NOMO-1 (cell line): Measurements from ENCODE around the gene TEX30.

Source experiments
- DNase-seq, 2 experiments: peaks; one replicate each; lab custom pipeline; 2025; ENCODE audit not compliant: unreplicated experiment in 2 of 2; lab: John Stamatoyannopoulos, UW

Gene TEX30

DNA sequence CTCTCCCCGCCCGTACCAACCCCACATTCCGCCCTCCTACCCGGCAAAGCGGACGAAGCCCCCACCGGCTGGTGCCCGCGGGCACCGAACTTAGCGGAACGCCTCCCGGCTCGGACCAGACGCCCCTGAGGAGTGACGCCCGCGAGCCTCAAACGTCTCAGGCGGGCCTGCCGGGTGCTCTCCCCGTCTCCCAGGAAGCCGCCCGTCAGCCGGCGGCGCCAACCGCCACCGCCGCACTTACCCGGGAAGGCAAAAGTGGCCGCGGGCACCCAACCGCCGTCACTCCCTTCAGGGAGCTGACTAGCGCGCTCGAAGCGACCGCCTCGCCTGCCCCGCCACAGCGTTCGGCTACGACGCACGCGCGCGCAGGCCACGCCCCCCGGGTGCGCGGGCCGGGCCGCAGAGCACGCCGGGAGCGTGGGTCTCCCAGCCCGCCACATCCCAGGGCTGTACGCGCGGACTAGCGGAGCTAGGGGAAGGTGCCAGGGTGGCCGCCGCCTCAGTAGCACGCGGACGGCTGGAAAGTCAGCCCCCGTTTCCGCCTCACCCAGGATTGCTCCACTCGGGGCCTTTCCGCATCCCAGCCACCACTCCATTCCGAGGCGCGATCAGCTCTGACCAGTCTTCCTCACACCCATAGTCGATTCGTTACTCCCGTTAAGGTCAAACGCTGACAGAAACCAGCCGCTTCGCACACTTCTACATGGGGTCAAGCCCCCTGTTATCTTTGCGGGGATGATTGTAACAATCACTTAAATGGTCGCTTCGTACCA, at the start of gene TEX30:
TEX30 (minus strand) TSS at position 346 of the 773 bp plus-strand sequence. CDS start 3,760 bp downstream, outside the sequence.
- DNase-seq: peak; percentile 73 to 85

DNA sequence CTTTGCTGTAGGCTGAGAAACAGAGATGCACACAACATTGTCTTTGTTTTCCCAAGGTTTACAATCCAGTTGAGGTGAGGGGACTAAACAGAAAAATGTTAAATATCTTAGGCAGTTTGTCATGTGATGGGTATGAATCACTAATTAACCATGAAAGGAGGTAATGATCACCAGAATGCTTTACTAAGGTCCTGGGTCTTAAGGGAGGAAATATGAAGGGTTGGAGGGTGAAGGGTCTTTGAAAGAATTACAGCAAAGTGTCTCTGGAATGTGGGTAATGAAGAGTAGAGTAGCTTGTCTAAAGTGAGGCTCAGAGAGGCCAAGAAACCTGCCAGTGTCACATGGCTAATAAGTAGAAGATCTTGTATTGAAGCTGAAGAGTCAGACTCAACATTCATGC, 44.3 kb upstream of the TEX30 start:
- no peak for DNase-seq

DNA sequence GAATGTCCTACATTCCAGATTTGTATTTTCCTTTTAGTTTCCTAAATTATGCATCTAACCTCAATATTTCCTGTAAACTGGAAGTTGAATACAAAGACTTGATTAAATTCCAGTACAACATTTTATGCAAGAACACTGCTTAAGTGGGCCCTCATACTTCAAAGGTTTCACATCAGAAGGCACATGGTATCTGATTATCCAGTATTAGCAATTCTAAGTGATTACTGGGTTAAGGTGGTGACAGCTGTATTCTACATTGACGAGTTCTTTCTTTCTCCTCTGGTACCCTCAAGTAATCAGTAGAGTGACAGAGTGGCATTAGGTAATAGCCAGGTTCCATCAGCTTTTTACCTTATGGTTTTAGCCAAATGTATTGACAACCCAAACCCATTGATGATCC, 43.7 kb upstream of the TEX30 start:
- no peak for DNase-seq

DNA sequence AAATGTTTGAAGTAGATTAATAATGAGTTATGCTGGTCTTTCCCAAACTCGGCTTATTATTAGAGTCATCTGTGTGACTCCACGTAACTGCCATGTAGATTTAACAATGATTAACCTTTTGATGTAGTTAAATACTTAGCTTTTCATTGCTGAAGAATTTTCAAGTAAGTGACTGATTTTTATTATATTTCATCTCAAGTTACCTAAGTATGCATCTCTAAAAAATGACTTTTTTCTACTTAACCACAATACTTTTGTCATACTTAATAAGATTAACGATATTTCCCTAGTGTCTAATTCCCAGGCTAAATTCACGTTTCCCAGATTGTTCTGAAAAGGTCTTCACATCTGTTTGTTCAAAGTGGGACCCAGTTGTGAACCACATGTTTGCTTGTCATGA, 43.1 kb upstream of the TEX30 start:
- no peak for DNase-seq

DNA sequence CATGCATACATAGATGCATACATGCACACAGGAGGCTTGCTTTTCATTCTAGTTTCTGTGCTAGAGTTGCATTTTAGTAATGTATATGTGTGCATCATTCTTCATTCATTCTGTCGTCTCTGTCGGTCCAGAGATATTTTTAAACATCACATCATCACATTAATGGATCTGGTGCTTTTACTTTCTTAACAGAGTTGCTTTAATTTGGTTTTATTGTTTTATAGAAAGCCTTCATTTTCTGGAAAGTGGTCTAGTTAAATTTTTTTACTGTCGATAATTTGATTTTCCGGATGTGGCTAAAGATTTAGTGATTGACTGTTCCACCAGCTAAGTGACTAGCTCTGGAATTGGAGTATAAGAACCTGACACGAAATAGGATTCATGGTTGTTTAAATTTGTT, 42.2 kb upstream of the TEX30 start:
- DNase-seq: no peak

DNA sequence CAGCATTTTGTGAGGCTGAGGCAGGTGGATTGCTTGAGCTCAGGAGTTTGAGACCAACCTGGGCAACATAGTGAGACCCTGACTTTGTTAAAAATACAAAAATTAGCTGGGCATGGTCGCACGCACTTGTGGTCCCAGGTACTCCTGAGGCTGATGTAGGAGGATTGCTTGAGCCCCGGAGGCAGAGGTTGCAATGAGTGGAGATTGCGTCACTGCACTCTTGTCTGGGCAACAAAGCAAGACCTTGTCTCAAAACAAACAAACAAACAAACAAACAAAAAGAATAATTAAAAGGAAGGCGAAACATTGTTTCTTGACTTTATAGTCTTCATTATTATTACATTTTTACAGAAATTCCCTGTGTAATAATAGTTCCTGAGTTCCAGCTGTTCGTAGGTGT, 41.2 kb upstream of the TEX30 start:
- no peak for DNase-seq

DNA sequence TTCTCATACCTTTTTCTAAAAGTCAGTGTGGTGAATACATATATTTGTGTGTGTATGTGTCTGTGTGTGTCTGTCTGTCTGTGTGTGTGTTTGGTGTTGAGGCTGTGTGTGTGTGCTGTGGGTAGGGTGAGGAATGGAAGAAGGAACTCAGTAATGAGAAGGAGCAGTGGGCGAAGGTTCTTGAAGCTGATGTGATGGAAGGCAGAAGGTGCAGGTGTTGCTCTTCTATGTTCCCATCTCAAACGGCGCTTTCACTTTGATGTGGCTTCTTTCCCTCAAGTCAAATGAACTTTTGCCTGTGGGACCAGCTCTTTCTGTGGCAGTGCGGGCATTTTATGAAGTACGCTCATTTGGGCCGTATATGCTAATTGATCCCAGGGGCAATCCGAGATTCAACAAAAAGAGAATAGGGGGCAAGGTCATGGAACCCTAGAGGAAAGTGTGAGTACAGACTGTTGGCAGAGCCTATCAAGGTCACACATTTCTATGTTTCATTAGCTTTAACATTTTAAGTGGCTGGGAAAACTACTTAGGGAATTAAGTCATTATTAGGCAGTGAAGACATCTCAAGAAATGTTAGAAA, 40.5 kb upstream of the TEX30 start:
- DNase-seq: no peak

DNA sequence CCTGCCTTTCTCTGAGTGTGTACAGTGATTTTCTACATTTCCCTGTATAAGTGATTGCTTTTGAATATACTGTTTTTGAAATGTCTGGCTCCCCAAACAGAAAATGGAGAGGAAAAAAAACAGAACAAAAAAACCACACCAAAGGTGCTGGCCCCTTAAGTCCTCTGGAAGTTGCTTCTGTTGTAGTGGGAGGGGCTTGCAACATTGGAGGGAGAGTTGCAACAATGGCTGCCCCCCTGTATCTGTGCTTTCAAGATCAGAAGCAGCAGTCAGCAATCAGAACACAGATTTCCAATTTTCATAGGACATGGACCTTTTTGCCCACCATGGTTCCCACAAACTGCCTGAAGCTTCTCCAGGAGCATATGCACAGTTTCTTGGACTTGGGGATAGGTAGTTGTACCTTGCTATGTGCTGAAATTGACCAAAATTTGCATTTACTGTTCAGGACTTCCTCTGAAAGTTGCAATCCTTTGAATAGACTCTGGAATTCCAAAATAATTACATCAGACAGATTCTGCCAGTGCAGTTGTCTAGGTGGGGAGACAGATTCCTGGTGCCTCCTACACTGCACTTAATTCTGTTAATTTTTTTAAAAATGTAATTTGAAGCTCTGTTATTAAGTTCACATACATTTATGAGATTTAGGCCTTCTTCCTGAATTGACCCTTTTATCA, 39.2 kb upstream of the TEX30 start:
- no peak for DNase-seq

DNA sequence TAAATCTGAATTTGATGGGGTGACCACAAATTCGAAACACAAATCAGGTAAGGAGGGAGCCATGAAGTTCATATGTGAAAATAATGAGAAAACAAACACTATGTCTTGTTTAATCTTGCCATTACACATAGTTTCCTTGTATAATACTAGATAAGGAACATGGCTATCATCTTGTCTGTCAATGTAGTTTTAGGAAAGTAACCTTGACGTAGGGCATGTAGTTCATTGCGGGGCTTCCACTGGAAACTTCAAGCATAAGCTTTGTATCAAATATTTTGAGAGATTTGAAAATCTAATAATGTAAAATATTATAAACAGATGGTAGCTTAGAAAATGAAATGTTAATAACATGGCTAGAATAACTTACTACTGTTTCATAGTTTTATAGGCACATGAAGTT, 34.1 kb upstream of the TEX30 start:
- no peak for DNase-seq

DNA sequence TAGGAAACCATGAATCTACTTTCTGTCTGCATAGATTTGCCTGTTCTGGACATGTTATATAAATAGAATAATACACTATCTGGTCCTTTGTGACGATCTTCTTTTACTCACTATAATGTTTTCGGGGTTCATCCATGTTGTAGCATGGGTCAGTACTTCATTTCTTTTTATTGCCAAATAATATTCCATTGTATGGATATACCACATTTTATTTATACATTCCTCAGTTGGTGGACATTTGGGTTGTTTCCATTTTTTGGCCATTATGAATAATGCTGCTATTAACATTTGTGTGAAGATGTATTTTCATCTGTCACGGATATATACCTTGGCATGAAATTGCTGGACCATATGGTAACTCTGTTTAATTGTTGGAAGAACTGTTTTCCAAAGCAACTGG, 32.1 kb upstream of the TEX30 start:
- DNase-seq: no peak

DNA sequence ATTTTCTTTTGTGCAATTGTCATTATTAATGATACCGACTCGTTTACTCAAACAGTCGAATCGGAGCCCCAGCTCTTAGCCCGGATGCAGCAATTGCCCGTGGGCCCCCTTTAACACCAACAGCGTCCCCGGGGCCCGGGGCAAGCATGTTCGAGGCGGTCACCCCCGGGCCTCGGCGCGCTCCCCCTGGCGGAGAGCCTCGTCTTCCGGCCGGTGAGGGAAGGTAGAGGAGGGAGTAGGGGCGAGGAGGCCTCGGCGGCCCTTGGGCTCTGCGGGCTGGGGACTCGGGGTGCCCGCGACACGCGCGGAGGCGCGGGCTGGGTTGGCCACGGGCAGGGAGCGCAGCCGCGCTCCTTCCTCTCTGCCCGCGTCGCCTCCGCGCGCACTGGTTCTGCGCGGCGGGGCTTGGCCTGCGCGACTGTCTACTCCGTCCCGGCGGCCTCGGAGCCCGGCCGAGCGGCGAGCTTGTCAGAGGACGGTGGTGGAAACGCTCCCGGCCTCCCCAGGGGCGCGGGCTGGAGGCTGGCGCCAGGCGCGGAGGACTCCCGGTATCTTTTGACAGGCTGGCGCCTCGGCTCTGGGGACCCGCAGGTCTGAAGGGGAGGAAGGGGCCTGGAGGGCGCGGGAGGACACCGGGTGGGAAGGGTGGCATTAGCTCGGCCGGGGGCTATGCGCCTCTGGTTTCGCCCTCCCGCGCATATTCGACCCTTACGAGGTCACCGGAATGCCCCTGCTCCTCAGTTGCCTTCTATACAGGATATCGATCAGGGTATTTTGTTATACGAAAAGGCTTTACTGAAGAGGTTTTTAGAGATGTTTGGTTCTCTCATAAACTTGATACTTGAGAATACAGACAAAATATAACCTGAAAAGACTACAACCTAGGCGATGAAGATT, 26.8 kb upstream of the TEX30 start:
- DNase-seq: peak; percentile 63 to 81

DNA sequence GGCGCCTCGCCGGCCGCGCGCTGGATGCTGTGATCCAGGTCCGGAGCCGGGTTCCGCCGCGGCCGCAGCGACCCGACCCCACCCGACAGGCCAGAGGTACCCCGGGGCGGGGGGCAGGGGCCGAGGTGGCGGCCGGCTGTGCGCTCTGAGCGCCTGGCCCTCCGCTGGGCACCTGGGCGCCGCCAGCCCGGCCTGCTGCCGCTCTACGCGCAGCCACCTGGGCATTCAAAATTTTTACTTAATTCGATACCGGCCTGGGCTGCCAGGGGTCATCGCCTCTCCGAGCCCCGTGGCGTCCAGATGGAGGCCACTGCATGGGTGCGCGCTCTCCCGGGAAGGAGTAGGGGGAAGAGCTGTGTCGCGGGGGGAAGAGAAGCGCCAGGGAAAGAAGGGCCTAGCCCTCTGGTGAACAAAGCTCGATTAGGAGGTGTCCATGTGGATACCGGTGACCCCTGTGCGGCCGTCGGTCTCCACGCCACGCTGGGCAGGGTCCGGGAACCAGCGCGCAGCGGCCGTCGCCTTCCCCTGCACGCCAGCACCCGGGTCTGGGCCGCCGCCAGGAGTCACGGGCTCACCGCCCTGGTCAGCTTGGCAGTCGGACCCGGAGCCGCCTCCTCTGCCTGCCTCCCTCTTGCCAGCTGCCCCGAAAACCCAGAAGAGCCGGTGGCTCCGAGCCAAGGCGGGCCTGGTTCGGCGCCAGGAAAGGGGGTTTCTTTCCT, 26.0 kb upstream of the TEX30 start:
- DNase-seq: no peak

DNA sequence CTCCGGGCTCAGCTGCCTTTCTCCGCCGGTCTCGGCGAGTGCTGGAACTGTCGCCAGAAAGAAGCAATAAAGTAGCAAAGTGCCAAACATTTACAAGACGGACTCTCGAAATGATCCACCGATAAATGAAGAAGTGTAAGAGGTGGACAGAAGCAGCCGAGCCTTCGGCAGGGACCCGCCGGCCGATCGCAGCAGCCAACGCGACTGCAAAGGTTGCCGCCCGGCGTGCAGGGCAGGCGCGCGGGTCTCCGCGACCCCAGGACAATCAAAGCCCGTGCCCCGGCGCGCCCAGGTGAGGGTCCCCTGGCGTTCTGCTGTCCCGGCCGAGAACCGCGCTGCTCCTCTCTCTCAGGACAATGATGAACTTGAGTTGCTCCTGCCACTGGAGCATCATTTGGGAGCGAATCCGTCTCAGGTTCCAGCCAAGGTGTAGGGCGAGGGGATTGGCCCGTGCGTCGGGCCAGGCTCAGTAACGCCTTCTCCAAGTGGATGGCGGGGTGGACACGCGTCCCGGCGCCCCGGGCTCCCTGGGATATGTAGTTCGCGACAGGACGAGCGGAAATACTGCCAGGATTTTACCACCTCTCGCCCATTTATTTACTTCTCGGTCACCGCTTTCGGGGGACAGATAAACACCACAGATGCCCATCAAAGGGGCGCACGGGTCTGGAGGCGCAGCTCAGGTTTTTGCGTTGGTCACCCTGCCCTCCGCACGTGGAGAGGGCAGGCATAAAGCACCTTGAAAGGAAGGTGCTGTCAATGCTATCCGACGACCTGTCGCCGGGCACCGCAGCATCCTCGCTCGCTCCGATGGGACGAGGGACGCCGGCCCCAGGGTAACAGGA, 25.2 kb upstream of the TEX30 start, which contains the start of the genes BIVM and POGLUT2:
BIVM (plus strand) TSS at position 539 of the 845 bp plus-strand sequence. CDS start 8,149 bp downstream, outside the sequence.
POGLUT2 (minus strand) TSS at position 396 of the 845 bp plus-strand sequence; CDS start at position 90, 306 bp downstream.
- peak; percentile 51 to 56 for DNase-seq

DNA sequence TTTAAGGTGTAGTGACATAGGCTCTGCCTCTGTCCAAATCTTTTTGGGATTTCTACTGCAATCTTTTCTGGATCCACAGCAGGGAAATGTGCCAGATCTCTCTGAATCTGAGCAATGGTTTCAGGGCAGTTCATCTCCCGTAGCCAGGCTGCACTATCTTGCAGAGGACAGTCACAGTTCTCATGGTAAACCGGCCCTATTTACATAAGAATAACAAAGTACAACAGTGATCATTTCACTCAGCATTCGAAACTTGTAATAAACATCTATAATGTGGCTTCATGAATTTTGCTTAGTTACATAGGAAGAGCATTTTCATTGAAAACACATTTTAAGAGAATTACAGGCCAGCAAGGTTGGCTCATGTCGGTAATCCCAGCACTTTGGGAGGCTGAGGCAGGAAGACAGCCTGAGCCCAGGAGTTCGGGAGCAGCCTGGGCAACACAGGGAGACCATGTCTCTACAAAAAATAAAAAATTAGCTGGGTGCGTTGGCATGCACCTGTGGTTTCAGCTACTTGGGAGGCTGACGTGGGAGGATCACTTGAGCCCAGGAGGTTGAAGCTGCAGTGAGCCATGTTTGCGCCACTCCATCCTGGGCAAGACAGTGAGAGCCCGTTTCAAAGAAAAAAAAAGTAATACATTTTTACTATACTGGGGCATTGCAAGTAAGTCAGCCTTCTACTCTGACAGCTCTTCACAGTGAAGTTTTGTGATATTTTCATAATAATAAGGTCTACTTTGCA, 20.2 kb upstream of the TEX30 start:
- DNase-seq: no peak

DNA sequence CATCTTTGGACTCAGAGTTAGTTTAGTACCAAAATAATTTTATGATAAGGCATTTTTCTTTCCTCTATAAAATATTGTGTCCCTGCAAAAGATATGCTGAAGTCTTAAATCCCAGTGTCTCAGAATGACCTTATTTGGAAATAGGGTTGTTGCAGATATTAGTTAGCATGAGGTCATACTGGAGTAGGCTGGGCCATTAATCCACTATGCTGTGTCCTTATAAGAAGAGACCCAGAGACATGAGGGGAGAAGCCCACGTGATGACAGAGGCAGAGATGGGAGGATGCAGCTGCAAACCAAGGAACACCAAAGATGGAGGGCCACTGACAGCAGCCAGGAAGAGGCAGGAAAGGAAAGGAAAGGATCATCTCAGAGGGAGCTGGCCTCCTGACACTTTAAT, 18.8 kb upstream of the TEX30 start:
- DNase-seq: no peak

DNA sequence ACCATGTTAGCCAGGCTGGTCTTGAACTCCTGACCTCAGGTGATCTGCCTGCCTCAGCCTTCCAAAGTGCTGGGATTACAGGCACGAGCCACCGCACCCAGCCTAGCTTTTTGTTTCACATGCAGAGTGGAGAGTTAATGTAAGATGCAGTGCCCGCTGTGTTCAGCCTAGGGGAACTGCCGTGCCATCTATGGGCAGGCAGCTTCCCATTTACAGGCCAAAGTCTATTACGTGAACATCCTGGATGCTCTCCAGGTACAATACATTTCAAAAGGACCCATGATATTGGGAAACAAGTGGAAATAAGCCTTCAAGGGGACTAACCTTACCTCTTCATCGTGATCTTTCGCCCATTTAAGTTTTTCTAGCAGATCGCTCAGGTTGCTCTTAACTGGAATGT, 15.1 kb upstream of the TEX30 start:
- DNase-seq: no peak

DNA sequence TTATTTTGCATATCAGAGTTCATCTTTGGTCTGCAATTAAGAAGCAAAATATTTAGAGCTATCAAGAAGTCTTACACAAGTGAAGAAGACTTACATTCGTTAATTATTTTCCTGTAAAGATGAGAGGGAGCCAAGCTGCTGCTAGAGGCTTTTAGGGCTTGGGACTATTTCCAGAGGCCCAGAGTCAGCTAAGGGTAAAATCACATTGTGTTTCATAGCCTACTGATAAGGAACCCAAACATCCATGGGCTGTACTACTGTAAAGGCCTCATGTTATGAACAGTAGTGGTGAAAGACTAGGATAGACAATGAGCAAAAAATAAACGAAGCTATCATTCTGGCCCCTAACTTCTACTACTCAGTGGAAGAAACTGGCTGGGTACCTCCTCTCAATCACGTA, 10.9 kb upstream of the TEX30 start:
- DNase-seq: no peak

DNA sequence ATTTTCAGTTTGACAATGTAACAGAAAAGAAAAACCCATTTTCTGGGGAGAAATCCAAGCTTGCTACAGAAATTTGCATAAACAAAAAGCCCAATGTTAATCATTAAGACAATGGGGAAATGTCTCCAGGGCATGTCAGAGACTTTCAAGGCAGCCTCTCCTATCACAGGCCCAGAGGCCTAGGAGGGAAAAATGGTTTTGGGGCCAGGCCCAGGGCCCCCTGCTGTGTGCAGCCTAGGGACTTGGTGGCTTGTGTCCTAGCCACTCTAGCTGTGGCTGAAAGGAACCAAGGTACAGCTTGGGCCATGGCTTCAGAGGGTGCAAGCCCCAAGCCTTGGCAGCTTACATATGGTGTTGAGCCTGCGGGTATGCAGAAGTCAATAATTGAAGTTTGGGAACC, 8.0 kb upstream of the TEX30 start:
- DNase-seq: no peak

DNA sequence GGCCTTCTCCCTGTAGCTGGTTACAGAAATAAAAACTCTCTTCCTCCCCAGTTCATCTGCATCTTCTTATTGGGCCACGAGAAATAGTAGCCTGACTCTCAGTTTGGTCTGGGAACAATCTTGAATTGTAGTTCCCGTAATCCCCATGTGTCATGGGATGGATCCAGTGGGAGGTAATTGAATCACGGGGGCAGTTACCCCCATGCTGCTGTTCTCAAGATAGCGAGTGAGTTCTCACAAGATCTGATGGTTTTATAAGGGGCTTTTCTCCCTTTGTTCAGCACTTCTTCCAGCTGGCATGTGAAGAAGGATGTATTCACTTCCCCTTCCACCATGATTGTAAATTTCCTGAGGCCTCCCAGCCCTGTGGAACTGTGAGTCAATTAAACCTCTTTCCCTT, 7.1 kb upstream of the TEX30 start:
- peak in 1 of 2 experiments; percentile 0 for DNase-seq
